KMS-11 (cell line): ENCODE results near the gene LYRM9.

Experiments used
- H2AFZ ChIP-seq: fragments of 200-600 bp; sonication (generic); 2 replicates; pipeline ENCODE4 v1.6.1; 2016; ENCODE audit warnings: antibody characterized with exemption, mixed run types, low read depth
- H3K27ac ChIP-seq: fragments of 200-600 bp; sonication (generic); 2 replicates; pipeline ENCODE4 v1.6.1; 2016; ENCODE audit warnings: mild to moderate bottlenecking, mixed run types
- H3K27me3 ChIP-seq: fragments of 200-600 bp; sonication (generic); 2 replicates; pipeline ENCODE4 v1.6.1; 2017; ENCODE audit warnings: mild to moderate bottlenecking, low read depth, mixed run types, moderate library complexity; ENCODE audit not compliant: insufficient read depth
- H3K36me3 ChIP-seq: fragments of 200-600 bp; sonication (generic); 2 replicates; pipeline ENCODE4 v1.6.1; 2017; ENCODE audit warnings: mild to moderate bottlenecking, mixed run types; ENCODE audit not compliant: insufficient read depth
- H3K4me1 ChIP-seq: fragments of 200-600 bp; sonication (generic); 2 replicates; pipeline ENCODE4 v1.6.1; 2016; ENCODE audit warnings: mild to moderate bottlenecking, low read depth, mixed run types; ENCODE audit not compliant: poor library complexity, severe bottlenecking
- H3K4me2 ChIP-seq: fragments of 200-600 bp; sonication (generic); 2 replicates; pipeline ENCODE4 v1.7.0; 2016; ENCODE audit warnings: mild to moderate bottlenecking, mixed run types
- H3K4me3 ChIP-seq: fragments of 200-600 bp; sonication (generic); IDR thresholded peaks from 2 replicates; pipeline ENCODE4 v1.6.1; 2017; ENCODE audit warnings: low read depth, low read length, mixed read lengths; ENCODE audit not compliant: insufficient read depth
- H3K79me2 ChIP-seq: fragments of 200-600 bp; sonication (generic); 2 replicates; pipeline ENCODE4 v1.6.1; 2016; ENCODE audit warnings: low read depth, mixed run types; ENCODE audit not compliant: insufficient read depth
- H3K9ac ChIP-seq: fragments of 200-600 bp; sonication (generic); 2 replicates; pipeline ENCODE4 v1.6.1; 2016; ENCODE audit warnings: mild to moderate bottlenecking, mixed run types
- H4K20me1 ChIP-seq: fragments of 200-600 bp; sonication (generic); 2 replicates; pipeline ENCODE4 v1.6.1; 2016; ENCODE audit warnings: mild to moderate bottlenecking, mixed run types; ENCODE audit not compliant: insufficient read depth
- CTCF ChIP-seq: fragments of 200-600 bp; sonication (generic); conservative IDR thresholded peaks from 2 replicates; pipeline ENCODE4 v1.6.1; 2017; ENCODE audit warnings: low read depth, mild to moderate bottlenecking, antibody characterized with exemption, low read length, moderate library complexity, mixed read lengths

LYRM9 gene

GRCh38 chr17:27893841-27894503, 807 bp upstream of the LYRM9 start:
- no peak overlapping the region for H3K9ac ChIP-seq
- H3K79me2 ChIP-seq: no peaks in the 10 kb centered on the region
- H3K4me1 ChIP-seq: no peaks in the 10 kb centered on the region
- peak overlapping the region; percentile 50 for H3K4me2 ChIP-seq
- no peaks in the 10 kb centered on the region for H3K27me3 ChIP-seq
- TF ChIP-seq CTCF: no peak
- no peak overlapping the region for H3K4me3 ChIP-seq
- H3K36me3 ChIP-seq: no peaks in the 10 kb centered on the region
- H4K20me1 ChIP-seq: no peaks in the 10 kb centered on the region
- H2AFZ ChIP-seq: peak overlapping the region; percentile 68
- no peak overlapping the region for H3K27ac ChIP-seq

- Histone ChIP-seq H3K79me2 (no peaks in the 10 kb centered on the region), H3K9ac (peak overlapping the region; percentile 19; the same call in 1 of the 2 replicates), H4K20me1 (no peaks in the 10 kb centered on the region), H3K36me3 (no peaks in the 10 kb centered on the region), H3K27me3 (no peaks in the 10 kb centered on the region), H3K27ac (no peak overlapping the region), H3K4me3 (no peak overlapping the region), H3K4me2 (peak overlapping the region; percentile 67), H2AFZ (peak overlapping the region; percentile 85), H3K4me1 (peaks cover 10% of the 10 kb centered on the region)
- no peak for TF ChIP-seq CTCF
Measured at GRCh38 chr17:27892542-27892865, 661 bp downstream of the LYRM9 start.

GRCh38 chr17:27891841-27892240, 1.3 kb downstream of the LYRM9 start:
- Histone ChIP-seq H3K9ac (no peak overlapping the region), H3K4me1 (peaks cover 10% of the 10 kb centered on the region)

DNA sequence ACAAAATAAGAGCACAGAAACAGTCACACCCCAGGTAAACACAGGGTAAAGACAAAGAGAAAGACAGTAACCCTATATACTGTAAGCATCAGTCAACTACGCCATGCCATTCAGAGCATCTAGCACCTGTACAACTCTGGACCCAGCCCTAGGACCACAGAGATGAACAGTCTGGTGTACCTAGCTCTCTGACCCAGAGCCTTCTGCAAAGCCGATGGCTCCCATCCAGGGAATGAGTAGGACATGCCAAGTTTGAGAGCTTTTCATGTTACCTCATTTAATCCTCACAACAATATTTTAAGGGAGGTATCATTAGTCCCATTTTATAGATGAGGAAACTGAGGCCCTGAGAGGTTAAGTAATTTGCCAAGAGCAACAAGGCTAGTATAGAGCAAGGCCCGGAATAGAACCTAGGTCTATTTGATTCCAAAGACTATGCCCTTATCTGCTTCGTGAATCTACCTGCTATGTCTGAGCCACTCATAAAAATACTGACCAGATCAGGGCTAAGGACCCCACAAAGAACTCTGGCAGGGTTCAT, 3.4 kb downstream of the LYRM9 start:
- Histone ChIP-seq H3K27ac (no peak overlapping the region), H3K4me3 (no peak overlapping the region), H3K79me2 (no peaks in the 10 kb centered on the region), H2AFZ (no peak overlapping the region), H3K4me2 (no peak overlapping the region), H3K9ac (no peak overlapping the region), H3K4me1 (peaks cover 10% of the 10 kb centered on the region), H4K20me1 (no peaks in the 10 kb centered on the region), H3K36me3 (no peaks in the 10 kb centered on the region), H3K27me3 (no peaks in the 10 kb centered on the region)
- TF ChIP-seq CTCF: no peak

More at GRCh38 chr17:27891841-27892240, 1.3 kb downstream of the LYRM9 start:
- no peak overlapping the region for H2AFZ ChIP-seq
- H3K36me3 ChIP-seq: no peaks in the 10 kb centered on the region
- no peak for TF ChIP-seq CTCF
- no peak overlapping the region for H3K27ac ChIP-seq
- H4K20me1 ChIP-seq: no peaks in the 10 kb centered on the region
- H3K79me2 ChIP-seq: no peaks in the 10 kb centered on the region
- no peak overlapping the region for H3K4me3 ChIP-seq
- H3K27me3 ChIP-seq: no peaks in the 10 kb centered on the region
- H3K4me2 ChIP-seq: no peak overlapping the region
